Lung (tissue), 12 donors: ENCODE data around the gene LDLRAD4. TPM values are rescaled to one million over a fixed set of nuclear protein-coding genes. Genes with fewer than 3 reads are reported as not detected.

Experiments used
- ATAC-seq: fragments of 200-7000 bp; cut with Tn5 transposase; one replicate; pipeline ENCODE4 v1.9.1; 2020; ENCODE audit warnings: moderate number of reproducible peaks; ENCODE audit not compliant: insufficient read depth, low FRiP score
- DNase-seq, 3 donors: peaks; one replicate each; pipeline ENCODE4 v3.0.0-alpha.2; 2013 to 2017
- H3K27ac ChIP-seq, 2 donors: one replicate each; pipeline ENCODE4 v1.5.1; 2013; ENCODE audit warnings: mild to moderate bottlenecking in 2 of 2, moderate library complexity in 2 of 2, control low read depth in 1 of 2, inconsistent platforms in 1 of 2, low read depth in 1 of 2, low read length in 1 of 2
- H3K27me3 ChIP-seq, 3 donors: one replicate each; pipeline ENCODE4 v1.5.1; 2013; ENCODE audit warnings: low read length in 2 of 3; ENCODE audit not compliant: control insufficient read depth in 3 of 3, insufficient read depth in 3 of 3
- H3K36me3 ChIP-seq, 4 donors: one replicate each; pipeline ENCODE4 v1.5.1; 2013; ENCODE audit warnings: low read length in 4 of 4, mild to moderate bottlenecking in 1 of 4, moderate library complexity in 1 of 4; ENCODE audit not compliant: control insufficient read depth in 4 of 4, insufficient read depth in 4 of 4
- H3K4me1 ChIP-seq, 5 donors: one replicate each; pipeline ENCODE4 v1.5.1; 2013; ENCODE audit warnings: low read length in 5 of 5, mild to moderate bottlenecking in 2 of 5, moderate library complexity in 1 of 5; ENCODE audit not compliant: control insufficient read depth in 5 of 5, insufficient read depth in 5 of 5
- H3K4me3 ChIP-seq: one replicate; pipeline ENCODE4 v1.5.1; 2013; ENCODE audit warnings: mild to moderate bottlenecking, control low read depth, moderate library complexity
- H3K9ac ChIP-seq, 2 donors: one replicate each; pipeline ENCODE4 v1.5.1; 2013; ENCODE audit warnings: low read length in 2 of 2, control low read depth in 1 of 2; ENCODE audit not compliant: insufficient read depth in 1 of 2
- H3K9me3 ChIP-seq, 4 donors: one replicate each; pipeline ENCODE4 v1.5.1; 2013; ENCODE audit warnings: low read length in 3 of 4, mild to moderate bottlenecking in 1 of 4, moderate library complexity in 1 of 4; ENCODE audit not compliant: control insufficient read depth in 4 of 4, insufficient read depth in 3 of 4
- WGBS, 2 donors: extraction: QIAGEN DNeasy Blood & Tissue Kit; methylation state at CpG; one replicate each; pipeline ENCODE4 v1.1.7; 2013; 5-methylcytosine and 5-hydroxymethylcytosine counted together
- polyA plus RNA-seq, 2 donors: library from polyadenylated mRNA; stranded (reverse); fragments of 200-250 nt; gene quantifications; one replicate each; pipeline ENCODE4 v1.2.1, GENCODE V29; 2013
- total RNA-seq, 2 donors: library from RNA; depleted of rRNA in 1 of 2; stranded (reverse); fragments of >200 nt in 1 of 2; gene quantifications; one replicate each; pipeline ENCODE4 v1.2.1, GENCODE V29; 2014 to 2021
- TF ChIP-seq, protein P1 (sequence below): IDR thresholded peaks from 2 replicates; pipeline ENCODE4 v1.5.1; 2012; ENCODE audit warnings: mild to moderate bottlenecking; ENCODE audit errors: control extremely low read depth, extremely low read depth
- donor health status: control.
- donor health status: control.
- donor health status: Bipolar disorder and iron deficiency.
- donor health status: healthy.
- donor health status: DM: yes; HTN: yes; CAD: no.

Gene LDLRAD4
- total and polyA plus RNA-seq, 4 donors = 3.2 to 62.4 (median 19.9) TPM

DNA sequence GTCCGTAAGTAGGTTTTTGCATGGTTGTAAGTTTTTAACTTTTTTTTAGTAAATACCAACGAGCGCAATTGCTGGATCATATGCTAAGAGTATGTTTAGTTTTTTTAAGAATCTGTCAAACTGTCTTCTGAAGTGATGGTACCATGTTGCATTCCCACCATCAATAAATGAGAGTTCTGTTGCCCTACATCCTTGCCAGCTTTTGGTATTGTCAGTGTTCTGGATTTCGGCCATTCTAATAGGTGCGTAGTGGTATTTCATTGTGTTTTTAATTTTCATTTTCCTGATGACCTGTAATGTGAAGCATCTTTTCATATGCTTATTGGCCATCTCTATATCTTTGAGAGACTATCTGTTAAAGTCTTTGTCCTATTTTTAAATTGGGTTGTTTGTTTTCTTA is 114.3 kb downstream of the LDLRAD4 start:
- H3K27me3 ChIP-seq = no peaks in the 10 kb centered on the region
- no peak for DNase-seq
- peaks cover 0 to under 1% (median 0%) of the 10 kb centered on the region in 5 donors for H3K4me1 ChIP-seq
- no peak overlapping the region for H3K9ac ChIP-seq
- H3K27ac ChIP-seq = no peak overlapping the region
- TF ChIP-seq, protein P1, sequence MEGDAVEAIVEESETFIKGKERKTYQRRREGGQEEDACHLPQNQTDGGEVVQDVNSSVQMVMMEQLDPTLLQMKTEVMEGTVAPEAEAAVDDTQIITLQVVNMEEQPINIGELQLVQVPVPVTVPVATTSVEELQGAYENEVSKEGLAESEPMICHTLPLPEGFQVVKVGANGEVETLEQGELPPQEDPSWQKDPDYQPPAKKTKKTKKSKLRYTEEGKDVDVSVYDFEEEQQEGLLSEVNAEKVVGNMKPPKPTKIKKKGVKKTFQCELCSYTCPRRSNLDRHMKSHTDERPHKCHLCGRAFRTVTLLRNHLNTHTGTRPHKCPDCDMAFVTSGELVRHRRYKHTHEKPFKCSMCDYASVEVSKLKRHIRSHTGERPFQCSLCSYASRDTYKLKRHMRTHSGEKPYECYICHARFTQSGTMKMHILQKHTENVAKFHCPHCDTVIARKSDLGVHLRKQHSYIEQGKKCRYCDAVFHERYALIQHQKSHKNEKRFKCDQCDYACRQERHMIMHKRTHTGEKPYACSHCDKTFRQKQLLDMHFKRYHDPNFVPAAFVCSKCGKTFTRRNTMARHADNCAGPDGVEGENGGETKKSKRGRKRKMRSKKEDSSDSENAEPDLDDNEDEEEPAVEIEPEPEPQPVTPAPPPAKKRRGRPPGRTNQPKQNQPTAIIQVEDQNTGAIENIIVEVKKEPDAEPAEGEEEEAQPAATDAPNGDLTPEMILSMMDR = no peak
- ATAC-seq = no peak
- no peak overlapping the region for H3K4me3 ChIP-seq
- peaks cover 0 to 4% (median 1%) of the 10 kb centered on the region in 4 donors for H3K9me3 ChIP-seq
- no peaks in the 10 kb centered on the region for H3K36me3 ChIP-seq
- WGBS, 2 donors = 78% methylated on average over 5 of the region's 5 CpGs

DNA sequence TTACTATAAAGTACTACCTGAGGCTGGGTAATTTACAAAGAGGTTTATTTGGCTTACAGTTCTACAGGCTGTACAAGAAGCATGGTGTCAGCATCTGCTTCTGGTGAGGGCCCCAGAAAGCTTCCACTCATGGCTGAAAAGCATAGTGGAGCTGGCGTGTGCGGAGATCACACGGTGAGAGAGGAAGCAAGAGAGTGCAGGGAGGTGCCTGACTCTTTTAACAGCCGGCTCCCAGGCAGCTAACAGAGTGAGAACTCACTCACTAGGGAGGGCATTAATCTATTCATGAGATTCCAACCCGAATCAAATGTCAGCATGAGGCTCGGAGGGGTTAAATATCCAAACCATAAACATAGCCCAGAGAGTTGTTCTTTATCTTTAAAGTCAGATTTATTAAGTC is 117.3 kb downstream of the LDLRAD4 start:
- ATAC-seq = no peak

DNA sequence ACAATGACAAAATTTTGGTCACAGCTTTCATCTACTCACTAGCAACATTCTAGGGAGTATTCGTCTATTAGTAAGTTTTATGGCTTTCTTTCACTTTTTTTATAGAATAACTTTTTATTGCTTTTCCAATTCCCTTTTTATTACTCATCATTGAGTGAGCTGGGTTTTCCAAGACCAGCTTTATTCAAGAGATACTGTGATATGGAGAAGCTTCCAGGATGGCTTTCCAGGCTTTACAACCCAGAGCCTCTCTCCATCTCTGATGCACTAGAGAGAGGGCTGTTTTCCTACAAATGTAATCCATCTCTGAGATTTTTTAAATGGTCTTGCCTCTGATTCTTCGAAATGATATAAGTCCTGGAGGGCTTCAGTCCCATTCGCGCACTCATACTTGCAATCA is 118.3 kb downstream of the LDLRAD4 start:
- ATAC-seq = no peak
- no peak for DNase-seq
- WGBS, 2 donors = 91 to 96% methylated on average over 4 of the region's 4 CpGs
- H3K27ac ChIP-seq = no peak overlapping the region
- peaks cover 0 to 3% (median 0%) of the 10 kb centered on the region in 4 donors for H3K9me3 ChIP-seq
- no peak overlapping the region for H3K4me3 ChIP-seq
- H3K36me3 ChIP-seq = no peaks in the 10 kb centered on the region
- no peak overlapping the region for H3K9ac ChIP-seq
- peaks cover 0 to 8% (median 5%) of the 10 kb centered on the region in 5 donors for H3K4me1 ChIP-seq
- TF ChIP-seq, protein P1 = no peak
- H3K27me3 ChIP-seq = no peaks in the 10 kb centered on the region

More for the DNA sequence above, 117.3 kb downstream of the LDLRAD4 start:
- Histone ChIP-seq H3K4me1 (peaks cover 0 to 8% (median 5%) of the 10 kb centered on the region in 5 donors), H3K9me3 (peaks cover 0 to 3% (median 0%) of the 10 kb centered on the region in 4 donors), H3K36me3 (no peaks in the 10 kb centered on the region), H3K27ac (no peak overlapping the region), H3K9ac (no peak overlapping the region), H3K27me3 (no peaks in the 10 kb centered on the region), H3K4me3 (no peak overlapping the region)
- WGBS, 2 donors = 77 to 88% methylated on average over 6 of the region's 6 CpGs
- DNase-seq = no peak
- TF ChIP-seq, protein P1 = no peak

DNA sequence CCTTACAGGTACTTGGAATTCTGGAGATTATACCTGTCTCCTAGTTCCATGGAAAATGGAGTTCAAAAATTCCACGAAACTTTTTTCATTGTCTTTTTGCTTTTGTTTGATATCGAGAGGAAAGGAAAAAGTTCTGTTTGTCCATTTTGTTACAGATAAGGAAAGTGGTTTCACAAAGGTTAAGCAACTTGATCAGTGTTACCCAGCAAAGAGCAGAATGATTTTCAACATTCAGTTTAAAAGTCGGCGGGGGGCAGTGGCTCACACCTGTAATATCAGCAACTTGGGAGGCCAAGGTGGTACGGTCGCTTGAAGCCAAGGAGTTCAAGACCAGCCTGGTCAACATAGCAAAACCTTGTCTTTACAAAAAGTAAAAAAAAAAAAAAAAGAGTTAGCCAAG is 118.8 kb downstream of the LDLRAD4 start:
- WGBS, 2 donors = 74 to 95% methylated on average over 6 of the region's 6 CpGs
- ATAC-seq (no peak), DNase-seq (no peak)
- H3K4me1 ChIP-seq = peaks cover 0 to 8% (median 5%) of the 10 kb centered on the region in 5 donors
- no peaks in the 10 kb centered on the region for H3K36me3 ChIP-seq
- no peak overlapping the region for H3K9ac ChIP-seq
- no peak overlapping the region for H3K4me3 ChIP-seq
- TF ChIP-seq, protein P1 = no peak
- no peaks in the 10 kb centered on the region for H3K27me3 ChIP-seq
- peaks cover 0 to 3% (median 0%) of the 10 kb centered on the region in 4 donors for H3K9me3 ChIP-seq
- no peak overlapping the region for H3K27ac ChIP-seq
